ENCODE measurements around the gene PIWIL4. TPM values are rescaled to one million over a fixed set of nuclear protein-coding genes. Genes with fewer than 3 reads are reported as not detected.

PIWIL4 gene
- polyA plus RNA-seq, 1 experiment = 1.0 TPM

- DNase-seq (ENCODE audit: low read depth, low spot score) = no peak
- TF ChIP-seq, protein P1, sequence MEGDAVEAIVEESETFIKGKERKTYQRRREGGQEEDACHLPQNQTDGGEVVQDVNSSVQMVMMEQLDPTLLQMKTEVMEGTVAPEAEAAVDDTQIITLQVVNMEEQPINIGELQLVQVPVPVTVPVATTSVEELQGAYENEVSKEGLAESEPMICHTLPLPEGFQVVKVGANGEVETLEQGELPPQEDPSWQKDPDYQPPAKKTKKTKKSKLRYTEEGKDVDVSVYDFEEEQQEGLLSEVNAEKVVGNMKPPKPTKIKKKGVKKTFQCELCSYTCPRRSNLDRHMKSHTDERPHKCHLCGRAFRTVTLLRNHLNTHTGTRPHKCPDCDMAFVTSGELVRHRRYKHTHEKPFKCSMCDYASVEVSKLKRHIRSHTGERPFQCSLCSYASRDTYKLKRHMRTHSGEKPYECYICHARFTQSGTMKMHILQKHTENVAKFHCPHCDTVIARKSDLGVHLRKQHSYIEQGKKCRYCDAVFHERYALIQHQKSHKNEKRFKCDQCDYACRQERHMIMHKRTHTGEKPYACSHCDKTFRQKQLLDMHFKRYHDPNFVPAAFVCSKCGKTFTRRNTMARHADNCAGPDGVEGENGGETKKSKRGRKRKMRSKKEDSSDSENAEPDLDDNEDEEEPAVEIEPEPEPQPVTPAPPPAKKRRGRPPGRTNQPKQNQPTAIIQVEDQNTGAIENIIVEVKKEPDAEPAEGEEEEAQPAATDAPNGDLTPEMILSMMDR (IDR thresholded peaks at IDR 0.05; ENCODE audit: low read depth, low read length) = no peak
- H3K27ac ChIP-seq (ENCODE audit: low read depth, low read length) = no peak overlapping the region
- no peaks in the 10 kb centered on the region for H3K9me3 ChIP-seq (ENCODE audit: control insufficient read depth, insufficient read depth, low read length)
- ChIA-PET POLR2A (no interaction called here), CTCF (interaction anchor here (2.4 kb wide), 1 partner anchor 9 kb away, joined by 13 read pairs; no protein-coding TSS in a partner anchor)
- H3K4me3 ChIP-seq (ENCODE audit: low read depth, low read length) = no peak overlapping the region
- H3K27me3 ChIP-seq (ENCODE audit: control insufficient read depth, insufficient read depth, low read length) = no peaks in the 10 kb centered on the region
Observed at GRCh38 chr11:94632356-94632755, 65.2 kb downstream of the PIWIL4 start.

DNA sequence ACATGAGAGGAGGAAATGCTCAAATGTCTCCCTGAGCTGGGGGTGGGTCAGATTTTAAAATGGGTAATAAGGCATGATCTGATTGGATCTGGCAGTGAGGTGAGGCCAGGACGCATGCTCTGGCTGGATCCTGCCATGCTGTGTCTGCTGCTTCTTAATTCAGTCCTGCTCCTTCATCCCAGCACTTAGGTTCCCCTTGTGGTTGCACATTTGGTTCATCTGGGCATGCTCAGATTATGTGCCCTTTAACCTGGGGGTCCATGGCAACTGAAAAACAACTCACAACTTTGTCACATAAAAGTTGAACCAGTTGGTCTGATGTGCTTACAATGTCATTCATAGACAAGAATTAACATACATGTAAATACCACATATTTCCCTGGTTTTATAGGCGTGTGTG lies 67.9 kb downstream of the PIWIL4 start:
- CTCF ChIA-PET = no interaction called here
- TF ChIP-seq, protein P1 (IDR thresholded peaks at IDR 0.05; ENCODE audit: low read depth, low read length) = no peak
- H3K27me3 ChIP-seq (ENCODE audit: control insufficient read depth, insufficient read depth, low read length) = no peaks in the 10 kb centered on the region
- no peak for DNase-seq (ENCODE audit: low read depth, low spot score)
- H3K9me3 ChIP-seq (ENCODE audit: control insufficient read depth, insufficient read depth, low read length) = no peaks in the 10 kb centered on the region
- H3K27ac ChIP-seq (ENCODE audit: low read depth, low read length) = no peak overlapping the region
- POLR2A ChIA-PET = no interaction called here
- no peak overlapping the region for H3K4me3 ChIP-seq (ENCODE audit: low read depth, low read length)

DNA sequence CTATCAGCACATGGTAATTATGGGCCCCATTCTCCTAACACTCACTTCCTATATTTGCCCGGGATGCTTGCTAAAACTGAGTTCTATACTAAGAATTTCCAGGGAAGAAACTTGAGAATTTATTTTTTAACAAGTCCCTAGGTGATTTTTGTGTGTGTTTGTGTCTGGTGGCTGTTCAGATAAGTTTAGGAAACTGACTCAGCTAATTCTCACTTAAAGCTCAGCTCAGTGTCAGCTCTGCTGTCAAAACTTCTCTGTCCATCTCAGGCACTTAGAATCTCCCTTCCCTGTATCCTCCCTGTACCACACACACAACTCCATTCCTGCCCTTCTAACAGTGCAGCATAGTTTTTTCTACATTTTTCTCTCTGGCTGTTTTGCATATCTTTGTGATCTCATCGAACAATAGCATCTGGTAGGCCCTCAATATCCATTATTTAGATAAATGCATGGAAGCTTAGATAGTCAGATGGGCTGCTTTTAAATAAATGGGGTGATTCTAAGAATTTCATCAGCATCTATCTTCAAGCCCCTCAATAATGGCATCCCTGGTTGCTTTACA lies 69.3 kb downstream of the PIWIL4 start:
- POLR2A ChIA-PET = no interaction called here
- H3K9me3 ChIP-seq (ENCODE audit: control insufficient read depth, insufficient read depth, low read length) = no peaks in the 10 kb centered on the region
- CTCF ChIA-PET = interaction anchor here (1.1 kb wide), 1 partner anchor 13 kb away, joined by 4 read pairs; no protein-coding TSS in a partner anchor
- TF ChIP-seq, protein P1 (IDR thresholded peaks at IDR 0.05; ENCODE audit: low read depth, low read length) = no peak
- no peak overlapping the region for H3K4me3 ChIP-seq (ENCODE audit: low read depth, low read length)
- H3K27ac ChIP-seq (ENCODE audit: low read depth, low read length) = no peak overlapping the region
- H3K27me3 ChIP-seq (ENCODE audit: control insufficient read depth, insufficient read depth, low read length) = no peaks in the 10 kb centered on the region
- no peak for DNase-seq (ENCODE audit: low read depth, low spot score)

DNA sequence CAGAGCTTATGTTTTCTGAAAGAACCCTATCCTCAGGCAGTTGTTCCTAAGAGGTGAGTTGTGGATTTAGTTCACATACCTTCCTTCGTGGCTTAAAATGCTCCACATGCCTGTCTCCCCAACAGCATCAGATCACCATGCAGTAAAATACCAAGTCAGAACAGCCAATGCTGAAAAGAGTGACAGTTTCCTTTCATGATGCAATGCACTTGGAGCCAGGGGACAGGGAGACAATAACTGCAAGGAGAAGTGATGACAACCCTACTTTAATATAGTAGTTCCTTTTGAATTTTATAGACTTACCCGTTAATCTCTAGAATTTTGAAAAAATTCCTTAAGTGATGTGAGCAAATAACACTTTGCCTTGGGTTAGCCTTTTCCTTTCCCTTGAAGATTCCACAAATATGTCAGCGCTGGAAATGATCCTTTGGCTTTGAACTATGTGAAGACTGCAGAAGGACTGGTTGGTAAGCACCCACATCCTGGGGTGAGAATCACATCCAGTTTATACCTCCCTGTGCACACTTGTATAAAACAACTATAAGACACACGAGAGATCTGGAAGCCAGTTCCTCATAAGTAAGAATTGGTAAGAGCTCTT lies 71.2 kb downstream of the PIWIL4 start:
- Histone ChIP-seq H3K27ac (ENCODE audit: low read depth, low read length) (no peak overlapping the region), H3K4me3 (ENCODE audit: low read depth, low read length) (no peak overlapping the region), H3K9me3 (ENCODE audit: control insufficient read depth, insufficient read depth, low read length) (no peaks in the 10 kb centered on the region), H3K27me3 (ENCODE audit: control insufficient read depth, insufficient read depth, low read length) (no peaks in the 10 kb centered on the region)
- ChIA-PET CTCF (interaction anchor here (1.4 to 1.9 kb wide), 3 partner anchors 15 to 331 kb away, joined by 3 to 7 read pairs (median 5); no protein-coding TSS in a partner anchor), POLR2A (interaction anchor here (0.6 kb wide), 1 partner anchor 1605 kb away, joined by 3 read pairs; no protein-coding TSS in a partner anchor)
- no peak for DNase-seq (ENCODE audit: low read depth, low spot score)
- TF ChIP-seq, protein P1 (IDR thresholded peaks at IDR 0.05; ENCODE audit: low read depth, low read length) = no peak

GRCh38 chr11:94638902-94639373 lies 71.8 kb downstream of the PIWIL4 start:
- TF ChIP-seq, protein P1 (IDR thresholded peaks at IDR 0.05; ENCODE audit: low read depth, low read length) = no peak
- Histone ChIP-seq H3K9me3 (ENCODE audit: control insufficient read depth, insufficient read depth, low read length) (no peaks in the 10 kb centered on the region), H3K27me3 (ENCODE audit: control insufficient read depth, insufficient read depth, low read length) (no peaks in the 10 kb centered on the region), H3K27ac (ENCODE audit: low read depth, low read length) (no peak overlapping the region), H3K4me3 (ENCODE audit: low read depth, low read length) (no peak overlapping the region; the same call in 1 of the 2 replicates)
- ChIA-PET CTCF (interaction anchor here (1.4 to 1.9 kb wide), 3 partner anchors 16 to 330 kb away, joined by 3 to 7 read pairs (median 5); no protein-coding TSS in a partner anchor), POLR2A (interaction anchor here (0.6 kb wide), 1 partner anchor 1604 kb away, joined by 3 read pairs; no protein-coding TSS in a partner anchor)
- DNase-seq (ENCODE audit: low read depth, low spot score) = no peak
